Endodermal cell (in vitro differentiated cells): ENCODE data around the gene MKLN1. TPM values are rescaled to one million over a fixed set of nuclear protein-coding genes. Genes with fewer than 3 reads are reported as not detected.

Source experiments
- DNase-seq: peaks from one replicate; pipeline ENCODE4 v3.0.0-alpha.2; 2017
- H3K27ac ChIP-seq: 2 replicates; pipeline ENCODE4 v1.5.1; 2013; ENCODE audit warnings: mild to moderate bottlenecking, low read depth, low read length, moderate library complexity
- H3K27me3 ChIP-seq: 2 replicates; pipeline ENCODE4 v1.6.1; 2013; ENCODE audit warnings: mild to moderate bottlenecking, low read length, moderate library complexity; ENCODE audit not compliant: insufficient read depth, control insufficient read depth, poor library complexity, severe bottlenecking
- H3K36me3 ChIP-seq: 2 replicates; pipeline ENCODE4 v1.7.0; 2013; ENCODE audit warnings: mild to moderate bottlenecking, low read length, moderate library complexity; ENCODE audit not compliant: control insufficient read depth, insufficient read depth
- H3K4me1 ChIP-seq: one replicate; pipeline ENCODE4 v1.7.0; 2013; ENCODE audit warnings: low read length; ENCODE audit not compliant: control insufficient read depth, insufficient read depth
- H3K4me3 ChIP-seq: 2 replicates; pipeline ENCODE4 v1.5.1; 2013; ENCODE audit warnings: mild to moderate bottlenecking, low read length, moderate library complexity
- H3K9ac ChIP-seq: 2 replicates; pipeline ENCODE4 v1.6.1; 2013; ENCODE audit warnings: mild to moderate bottlenecking, low read length, moderate library complexity; ENCODE audit not compliant: poor library complexity, severe bottlenecking; ENCODE audit errors: extremely low read depth
- H3K9me3 ChIP-seq: 2 replicates; pipeline ENCODE4 v1.6.1; 2013; ENCODE audit warnings: mild to moderate bottlenecking, low read length, moderate library complexity; ENCODE audit not compliant: control insufficient read depth
- H3K27ac Mint-ChIP-seq: 2 replicates; pipeline ENCODE4 v1.8.0; 2020; ENCODE audit warnings: mixed read lengths
- H3K27me3 Mint-ChIP-seq: 2 replicates; pipeline ENCODE4 v1.8.0; 2021; ENCODE audit warnings: mild to moderate bottlenecking, mixed read lengths; ENCODE audit not compliant: insufficient read depth
- H3K36me3 Mint-ChIP-seq: 2 replicates; pipeline ENCODE4 v1.8.0; 2020; ENCODE audit warnings: low read depth, mixed read lengths
- H3K4me1 Mint-ChIP-seq: 2 replicates; pipeline ENCODE4 v1.8.0; 2020; ENCODE audit warnings: mixed read lengths
- H3K4me3 Mint-ChIP-seq: 2 replicates; pipeline ENCODE4 v1.8.0; 2020; ENCODE audit warnings: mild to moderate bottlenecking, moderate library complexity, mixed read lengths
- H3K9me3 Mint-ChIP-seq: 2 replicates; pipeline ENCODE4 v1.8.0; 2020; ENCODE audit warnings: mild to moderate bottlenecking, mixed read lengths
- CTCF ChIP-seq: fragments of 200-600 bp; sonication (generic); conservative IDR thresholded peaks from 2 replicates; pipeline ENCODE4 v1.5.0; 2021; ENCODE audit warnings: antibody characterized with exemption, mild to moderate bottlenecking
- WGBS, 2 experiments: methylation state at CpG; one replicate each; pipeline versions ENCODE4 v1.1.5 to v1.1.7; 2013; ENCODE audit warnings: missing lambda C conversion rate in 2 of 2, mixed read lengths in 1 of 2; ENCODE audit not compliant: insufficient coverage in 1 of 2, insufficient read length in 1 of 2; 5-methylcytosine and 5-hydroxymethylcytosine counted together
- total RNA-seq, 2 donors: library from RNA; stranded (reverse); fragmentation: NEBNext Ultra II Directional in 1 of 2; extraction: Animal tissue kit (Norgen Biotek cat#: 25700) in 1 of 2; gene quantifications; 2 replicates in 1 of 2; 3 replicates in 1 of 2; pipeline ENCODE4 v1.2.1, GENCODE V29; 2021

Gene MKLN1
- total RNA-seq, 2 donors from 2014 or later = 69.3 to 71.8 TPM

- DNase-seq = no peak
- Histone ChIP-seq H3K27me3 (no peaks in the 10 kb centered on the region), H3K4me3 (no peak overlapping the region), H3K9ac (no peak overlapping the region), H3K4me1 (peaks cover 9% of the 10 kb centered on the region), H3K9me3 (no peaks in the 10 kb centered on the region), H3K36me3 (peaks cover 77% of the 10 kb centered on the region), H3K27ac (no peak overlapping the region)
- no peak for TF ChIP-seq CTCF
- H3K27me3 Mint-ChIP-seq = no peaks in the 10 kb centered on the region
- H3K36me3 Mint-ChIP-seq = peaks cover 61% of the 10 kb centered on the region
- H3K9me3 Mint-ChIP-seq = no peaks in the 10 kb centered on the region
- H3K27ac Mint-ChIP-seq = peak overlapping the region; percentile 77
- WGBS, 2 experiments = 81 to 93% methylated on average over 3 to 4 of the region's 4 CpGs
- no peak overlapping the region for H3K4me3 Mint-ChIP-seq
- peaks cover 7% of the 10 kb centered on the region for H3K4me1 Mint-ChIP-seq
These were observed 170.7 kb downstream of the MKLN1 start for GRCh38 chr7:131498237-131498885.

- Histone ChIP-seq H3K9ac (no peak overlapping the region), H3K9me3 (no peaks in the 10 kb centered on the region), H3K27ac (no peak overlapping the region), H3K27me3 (no peaks in the 10 kb centered on the region), H3K4me1 (peaks cover 12% of the 10 kb centered on the region), H3K4me3 (no peak overlapping the region), H3K36me3 (peaks cover 92% of the 10 kb centered on the region)
- peaks cover 76% of the 10 kb centered on the region for H3K36me3 Mint-ChIP-seq
- no peak for DNase-seq
- H3K27ac Mint-ChIP-seq = no peak overlapping the region
- peaks cover 11% of the 10 kb centered on the region for H3K4me1 Mint-ChIP-seq
- no peak for TF ChIP-seq CTCF
- no peak overlapping the region for H3K4me3 Mint-ChIP-seq
- no peaks in the 10 kb centered on the region for H3K9me3 Mint-ChIP-seq
- H3K27me3 Mint-ChIP-seq = no peaks in the 10 kb centered on the region
- 94 to 96% methylated on average over 5 to 6 of the region's 6 CpGs for WGBS, 2 experiments
These were observed 172.1 kb downstream of the MKLN1 start for GRCh38 chr7:131499801-131500200.

- no peak for DNase-seq
- H3K27me3 ChIP-seq = no peaks in the 10 kb centered on the region
- no peak overlapping the region for H3K9ac ChIP-seq
- no peak overlapping the region for H3K4me3 ChIP-seq
- Mint-ChIP-seq H3K9me3 (no peaks in the 10 kb centered on the region), H3K27ac (peak overlapping the region; percentile 47), H3K4me1 (peaks cover 15% of the 10 kb centered on the region), H3K4me3 (no peak overlapping the region), H3K27me3 (no peaks in the 10 kb centered on the region), H3K36me3 (peaks cover 81% of the 10 kb centered on the region)
- no peak overlapping the region for H3K27ac ChIP-seq
- TF ChIP-seq CTCF = no peak
- peaks cover 16% of the 10 kb centered on the region for H3K4me1 ChIP-seq
- WGBS, 2 experiments = 91 to 100% methylated on average over 1 of the region's 1 CpG
- peaks cover 97% of the 10 kb centered on the region for H3K36me3 ChIP-seq
- H3K9me3 ChIP-seq = no peaks in the 10 kb centered on the region
These were observed 172.7 kb downstream of the MKLN1 start for GRCh38 chr7:131500357-131500756.
